ENCODE measurements around the gene SLC12A7.
"Not testable (repeated sequence)": the region's sequence is repeated elsewhere in the genome, so short reads cannot be mapped to it uniquely, and the experiment has no call there.

The SLC12A7 gene

DNA sequence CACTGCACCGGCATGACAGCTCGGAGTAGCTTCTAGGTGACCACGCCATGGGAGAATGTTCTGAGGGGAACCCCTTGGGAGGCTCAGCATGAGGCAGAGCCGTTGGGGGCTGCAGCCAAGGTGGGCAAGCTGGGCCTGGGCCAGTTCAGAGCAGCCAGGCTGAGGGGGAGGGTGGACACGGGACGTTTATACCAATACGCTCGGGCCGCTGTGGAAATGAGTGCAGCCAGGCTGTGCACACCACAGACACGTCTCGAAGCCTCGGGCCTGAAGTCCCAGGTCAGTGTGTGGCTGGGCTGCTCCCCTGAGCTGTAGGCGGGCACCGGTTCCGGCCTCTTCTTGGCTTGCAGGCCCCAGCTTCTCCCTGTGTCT is 28.9 kb upstream of the SLC12A7 start:
- no peak for DNase-seq (ENCODE audit: low read depth)

DNA sequence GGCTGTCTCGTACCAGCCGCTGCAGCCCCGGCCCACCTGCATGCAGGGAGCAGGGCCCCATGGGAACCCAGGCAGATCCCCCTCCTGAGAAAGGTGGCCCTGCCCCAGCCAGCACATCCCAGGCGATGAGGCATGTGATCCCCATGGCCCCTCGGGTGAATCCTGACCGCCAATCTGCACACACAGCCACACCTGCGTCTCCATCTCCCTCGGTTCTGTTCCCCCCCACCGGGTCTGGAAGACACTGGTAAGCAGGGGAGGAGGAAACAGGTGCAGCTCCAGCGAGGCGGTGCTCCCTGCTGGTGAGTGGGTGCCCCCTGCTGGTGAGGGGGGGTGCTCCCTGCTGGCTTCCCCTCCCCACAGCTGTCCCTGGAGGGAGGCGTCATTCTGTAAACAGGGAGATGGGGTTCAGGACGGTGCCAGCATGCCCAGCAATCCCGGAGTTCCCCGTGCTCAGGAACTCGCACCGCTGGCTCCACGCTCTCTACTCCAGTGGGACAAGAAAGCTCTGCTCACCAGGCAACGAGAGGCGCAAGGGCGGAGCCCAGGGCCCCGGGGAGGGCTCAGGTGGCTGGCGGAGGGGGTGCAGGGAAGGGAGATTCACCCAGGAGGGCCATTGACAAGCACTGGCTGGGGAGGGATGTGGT is 28.4 kb upstream of the SLC12A7 start:
- DNase-seq (ENCODE audit: low read depth), result peak; percentile 75

DNA sequence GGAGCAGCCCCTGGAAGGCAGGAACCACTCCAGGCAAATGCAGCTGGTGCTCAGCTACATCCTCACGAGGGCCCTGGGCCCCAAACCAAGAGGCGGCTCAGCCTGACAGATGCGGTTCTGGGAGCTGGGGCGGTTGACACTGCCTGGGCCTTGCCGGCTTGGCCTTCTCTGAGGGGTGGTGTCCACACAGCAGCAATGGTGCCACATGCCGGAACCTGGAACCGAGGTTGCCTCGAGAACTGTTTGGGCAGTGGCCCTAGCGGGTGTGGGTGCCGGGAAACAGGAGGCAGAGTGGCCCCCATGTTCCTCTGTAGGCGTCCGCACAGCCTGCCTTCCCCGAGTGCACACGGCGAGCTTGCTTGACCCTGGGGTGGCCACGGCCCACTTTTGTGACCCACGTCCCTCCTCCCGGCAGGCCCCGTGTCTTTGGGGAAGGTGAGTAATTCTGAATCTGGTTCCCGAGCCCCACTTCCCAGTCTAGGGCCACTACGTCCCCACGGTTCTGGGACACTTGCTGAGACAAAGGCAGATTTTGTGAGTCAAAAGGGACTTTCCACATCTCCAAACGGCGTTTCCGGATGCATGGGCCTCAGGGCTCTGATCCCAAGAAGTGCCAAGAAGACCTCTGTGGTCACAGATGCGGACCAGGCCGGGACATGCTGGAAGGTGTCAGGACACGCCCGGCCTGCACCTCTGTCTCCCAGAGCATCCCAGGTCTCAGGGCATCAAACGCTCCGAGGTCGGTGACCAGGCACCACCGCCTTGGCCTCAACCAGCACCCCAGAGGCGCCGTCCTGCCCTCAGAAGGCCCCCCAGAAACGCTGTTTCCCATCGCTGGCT is 27.7 kb upstream of the SLC12A7 start:
- DNase-seq (ENCODE audit: low read depth), result no peak

DNA sequence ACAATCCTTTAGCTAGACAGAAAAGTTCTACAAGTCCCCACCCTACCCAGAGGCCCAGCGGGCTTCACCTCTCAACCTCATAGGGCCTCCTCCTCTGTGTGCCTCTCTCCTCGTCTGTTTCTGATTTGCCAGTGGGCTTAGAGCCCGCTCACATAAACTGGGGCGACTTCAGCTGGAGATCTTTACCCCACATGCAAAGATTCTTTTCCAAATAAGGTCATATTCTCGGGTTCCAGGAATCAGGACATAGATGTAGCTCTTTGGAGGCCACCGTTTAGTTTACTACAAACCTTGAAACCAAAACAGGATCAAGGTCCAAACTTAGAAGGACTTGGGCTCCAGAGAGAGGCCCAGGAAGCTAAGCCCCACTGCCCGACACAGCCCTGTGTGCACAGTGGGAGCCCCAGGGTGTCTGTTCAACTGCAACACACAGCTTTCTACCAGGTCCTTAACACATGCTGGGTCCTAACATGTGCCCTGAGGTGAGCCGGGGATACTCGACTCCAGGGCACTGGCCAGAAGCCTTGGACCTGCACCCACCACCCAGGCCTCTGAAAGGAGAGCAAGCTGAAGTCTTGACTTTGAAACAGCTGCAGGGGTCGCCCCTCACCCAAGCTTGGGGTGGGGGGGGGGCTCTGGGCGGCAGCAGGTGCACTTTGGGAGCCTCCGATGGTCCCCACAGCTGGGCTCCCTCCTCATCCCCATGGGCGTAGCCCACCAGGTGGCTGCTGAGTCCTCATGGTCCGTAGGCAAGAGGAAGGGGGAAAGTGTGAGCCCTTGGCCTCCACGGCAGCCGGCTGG is 26.8 kb upstream of the SLC12A7 start:
- DNase-seq (ENCODE audit: low read depth), result no peak

DNA sequence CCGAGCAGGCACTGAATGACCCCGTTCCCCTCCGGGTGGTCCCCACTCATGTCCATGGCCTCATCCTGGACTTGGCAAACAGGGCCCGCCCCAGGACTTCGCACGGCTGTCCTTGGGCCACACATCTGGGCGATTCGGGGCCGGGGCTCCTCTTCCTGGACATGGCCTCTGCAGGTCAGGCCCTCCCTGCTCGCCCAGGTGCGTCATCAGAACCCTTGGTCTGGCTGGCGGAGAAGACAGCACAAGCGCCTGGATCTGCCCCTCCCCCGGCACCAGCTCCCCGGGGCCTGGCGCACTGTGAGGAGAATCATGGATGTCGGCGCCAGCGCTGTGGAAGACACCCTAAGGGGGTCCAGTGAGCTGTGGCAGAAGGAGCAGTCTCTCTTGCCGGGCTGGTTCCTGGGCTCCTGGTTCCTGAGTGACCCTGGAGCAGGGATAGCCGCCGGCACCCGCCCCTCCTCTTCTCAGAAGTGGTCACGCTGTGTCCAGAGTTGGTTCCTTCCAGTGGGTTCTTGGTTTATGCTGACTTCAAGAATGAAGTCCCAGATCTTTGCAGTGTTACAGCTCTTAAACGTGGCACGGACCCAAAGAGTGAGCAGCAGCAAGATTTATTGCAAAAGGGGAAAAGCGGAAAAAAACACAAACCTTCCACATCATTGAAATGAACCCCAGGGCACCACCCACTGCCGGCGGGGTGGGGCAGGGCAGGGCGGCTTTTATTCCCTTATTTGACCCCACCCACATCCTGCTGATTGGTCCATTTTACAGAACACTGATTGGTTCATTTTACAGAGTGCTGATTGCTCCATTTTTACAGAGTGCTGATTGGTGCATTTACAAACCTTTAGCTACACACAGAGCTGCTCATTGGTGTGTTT is 25.9 kb upstream of the SLC12A7 start:
- no peak for DNase-seq (ENCODE audit: low read depth)

DNA sequence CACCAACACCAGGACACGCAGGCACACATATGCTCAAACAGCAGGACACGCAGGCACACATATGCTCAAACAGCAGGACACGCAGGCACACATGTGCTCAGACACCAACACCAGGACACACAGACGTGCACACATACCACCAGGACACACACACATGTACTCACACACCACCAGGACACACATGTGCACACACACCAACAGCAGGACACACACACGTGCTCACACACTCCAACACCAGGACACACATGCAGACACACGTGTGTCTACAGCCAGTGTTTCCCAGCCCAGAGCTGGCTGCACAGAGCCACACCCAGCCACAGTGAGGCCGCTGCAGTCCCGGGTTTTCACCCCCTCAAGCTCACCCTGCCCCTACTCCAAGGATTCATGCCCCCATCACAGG is 25.0 kb upstream of the SLC12A7 start:
- no peak for DNase-seq (ENCODE audit: low read depth)

DNA sequence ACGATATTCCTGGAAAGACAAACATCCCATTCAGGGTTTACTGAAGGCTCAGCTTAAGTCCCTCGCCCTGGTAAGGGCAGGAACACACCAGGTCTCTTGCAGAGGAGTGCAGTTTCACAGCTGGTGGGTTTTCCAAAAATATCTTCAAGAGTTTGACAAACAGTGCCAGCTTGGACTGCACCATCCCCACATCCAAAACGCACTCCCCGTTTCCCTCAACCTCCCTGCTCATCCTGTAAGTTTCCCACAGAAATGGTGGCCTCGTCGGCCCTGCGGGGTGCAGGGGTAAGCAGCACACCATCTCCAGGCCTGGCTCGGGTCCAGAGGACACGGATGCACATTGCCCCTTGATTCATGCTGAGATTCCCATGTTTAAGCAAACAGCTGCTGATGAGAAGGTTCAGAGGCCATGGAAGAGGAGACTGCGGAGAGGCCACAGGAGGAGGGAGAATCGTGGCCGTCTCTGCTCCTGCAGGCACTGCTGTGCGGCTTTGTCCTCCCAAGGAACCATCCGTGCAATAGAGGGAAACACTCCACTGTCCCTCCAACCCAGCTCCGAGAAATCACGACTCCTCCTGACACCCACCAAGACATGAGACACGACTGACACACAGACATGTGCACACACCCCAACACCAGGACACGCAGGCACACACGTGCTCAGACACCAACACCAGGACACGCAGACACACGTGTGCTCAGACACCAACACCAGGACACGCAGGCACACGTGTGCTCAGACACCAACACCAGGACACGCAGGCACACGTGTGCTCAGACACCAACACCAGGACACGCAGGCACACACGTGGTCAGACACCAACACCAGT is 24.0 kb upstream of the SLC12A7 start:
- no peak for DNase-seq (ENCODE audit: low read depth)

DNA sequence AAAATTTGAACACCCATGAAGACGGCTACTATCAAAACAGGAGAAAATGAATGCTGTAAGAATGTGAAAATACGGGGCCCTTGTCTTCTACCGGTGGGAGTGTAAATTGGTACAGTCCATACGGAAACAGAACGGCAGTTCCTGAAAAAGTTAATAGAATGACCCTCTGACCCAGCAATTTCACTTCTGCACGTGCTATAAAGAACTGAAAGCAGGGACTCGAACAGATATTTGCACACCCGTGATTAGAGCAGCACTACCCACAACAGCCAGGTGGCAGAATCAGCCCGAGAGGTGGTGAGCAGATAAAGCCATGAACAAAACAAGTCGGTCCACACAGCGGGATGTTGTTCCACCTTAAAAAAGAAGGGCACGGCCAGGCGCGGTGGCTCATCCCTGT is 22.6 kb upstream of the SLC12A7 start:
- no peak for DNase-seq (ENCODE audit: low read depth)

DNA sequence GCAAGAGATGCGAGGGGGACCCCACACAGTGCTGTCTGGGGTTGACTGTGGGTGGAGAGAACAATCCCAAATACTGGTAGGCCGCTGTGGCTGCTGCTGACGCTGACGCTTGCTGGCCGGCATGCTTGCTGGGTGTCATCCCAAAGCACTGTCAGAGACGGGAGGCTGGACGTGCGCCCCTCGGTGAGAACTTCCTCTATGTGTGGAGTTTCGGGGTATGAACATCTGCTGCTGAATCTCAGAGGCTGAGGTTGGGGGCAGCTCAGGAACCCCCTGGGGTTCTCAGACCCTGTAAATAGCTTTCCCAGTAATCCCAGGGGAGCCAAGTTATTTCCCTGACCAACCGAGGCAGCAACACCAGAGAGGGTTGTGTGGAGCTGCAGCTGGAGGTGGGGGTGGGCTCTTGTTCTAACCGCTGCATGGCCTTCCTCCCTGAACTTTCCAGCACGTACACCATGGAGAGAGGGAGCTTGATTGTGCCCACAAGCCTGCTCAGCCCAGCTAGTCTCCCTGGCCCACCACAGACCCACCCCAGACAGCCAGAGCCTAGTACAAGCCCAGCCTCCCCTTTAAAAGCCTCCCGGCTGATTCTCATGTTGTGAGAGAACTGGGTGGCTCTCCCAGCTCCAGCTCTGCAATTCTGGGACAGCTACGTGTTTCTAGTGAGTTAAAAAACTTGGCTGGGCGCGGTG is 21.8 kb upstream of the SLC12A7 start:
- DNase-seq (ENCODE audit: low read depth), result no peak

DNA sequence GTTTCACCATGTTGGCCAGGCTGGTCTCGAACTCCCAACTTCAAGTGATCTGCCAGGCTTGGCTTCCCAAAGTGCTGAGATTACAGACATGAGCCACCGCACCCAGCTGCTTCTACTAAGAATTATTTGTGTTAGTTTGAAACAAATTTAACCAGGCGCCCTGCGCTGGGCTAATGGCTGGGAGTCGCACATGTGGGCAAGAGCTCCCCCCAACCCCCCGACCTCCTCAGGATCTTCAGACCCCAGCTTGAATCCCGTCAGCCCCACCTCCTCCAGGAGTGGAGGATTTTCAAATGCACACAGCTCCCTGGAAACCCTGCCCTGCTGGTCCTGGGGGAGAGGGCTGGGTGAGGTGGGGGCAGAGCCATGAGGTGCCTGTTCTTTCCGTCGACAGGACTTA is 21.2 kb upstream of the SLC12A7 start:
- no peak for DNase-seq (ENCODE audit: low read depth)

DNA sequence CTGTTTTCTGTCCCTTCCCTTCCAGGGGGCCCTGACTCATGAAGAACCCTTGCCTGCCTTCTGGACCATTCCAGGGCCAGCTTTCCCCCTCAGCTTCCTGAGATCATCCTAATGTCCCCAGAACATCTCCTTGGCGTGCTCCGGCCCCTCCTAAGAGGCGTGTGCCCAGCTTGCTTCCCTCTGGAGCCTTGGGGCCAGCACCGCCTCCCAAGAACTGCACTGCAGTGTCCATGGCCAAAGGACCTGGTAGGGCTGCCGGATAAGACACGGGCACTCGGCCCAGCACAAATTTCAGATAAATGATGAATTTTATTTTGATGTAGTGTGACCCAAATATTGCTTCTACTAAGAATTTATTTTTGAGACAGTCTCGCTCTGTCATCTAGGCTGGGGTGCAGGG is 20.7 kb upstream of the SLC12A7 start:
- DNase-seq (ENCODE audit: low read depth), result no peak

DNA sequence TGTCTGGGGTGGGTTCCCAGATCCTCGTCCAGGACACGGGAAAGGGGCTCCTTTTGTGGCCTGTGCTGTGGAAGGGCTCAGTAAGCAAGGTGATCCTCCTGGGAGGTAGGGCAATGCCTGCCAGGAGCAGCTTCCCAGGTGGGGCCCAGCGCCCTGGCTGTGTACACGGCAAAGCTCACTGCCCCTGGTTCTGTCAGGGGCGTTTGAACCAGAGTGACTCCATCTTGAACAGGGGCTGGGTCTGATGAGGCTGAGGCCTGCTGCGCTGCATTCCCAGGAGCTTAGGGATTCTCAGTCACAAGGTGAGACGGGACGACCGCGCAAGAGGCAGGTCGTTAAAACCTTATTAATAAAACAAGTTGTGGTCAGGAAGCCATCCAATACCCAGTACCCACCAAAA is 19.9 kb upstream of the SLC12A7 start:
- DNase-seq (ENCODE audit: low read depth), result no peak

DNA sequence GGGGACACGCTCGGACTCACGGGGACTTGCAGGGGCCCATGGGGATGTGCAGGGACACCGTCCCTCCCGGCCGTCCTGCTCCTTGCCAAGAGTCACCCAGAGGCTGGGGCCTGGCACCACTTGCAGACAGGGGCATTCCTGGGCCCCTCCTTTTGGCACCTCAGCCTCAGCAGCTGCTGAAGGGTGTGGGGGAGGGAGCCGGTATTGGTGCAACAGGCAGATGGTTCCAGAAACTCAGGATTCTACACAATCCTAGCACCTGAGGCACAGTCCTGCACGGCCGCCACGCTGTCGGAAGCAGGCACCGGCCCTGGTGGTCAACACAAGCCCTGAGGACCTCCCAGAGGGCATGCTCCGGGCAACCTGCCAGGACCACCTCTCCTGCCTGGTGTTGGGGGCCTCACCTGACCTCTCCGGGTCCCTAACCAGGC is 19.3 kb upstream of the SLC12A7 start:
- DNase-seq (ENCODE audit: low read depth), result no peak

DNA sequence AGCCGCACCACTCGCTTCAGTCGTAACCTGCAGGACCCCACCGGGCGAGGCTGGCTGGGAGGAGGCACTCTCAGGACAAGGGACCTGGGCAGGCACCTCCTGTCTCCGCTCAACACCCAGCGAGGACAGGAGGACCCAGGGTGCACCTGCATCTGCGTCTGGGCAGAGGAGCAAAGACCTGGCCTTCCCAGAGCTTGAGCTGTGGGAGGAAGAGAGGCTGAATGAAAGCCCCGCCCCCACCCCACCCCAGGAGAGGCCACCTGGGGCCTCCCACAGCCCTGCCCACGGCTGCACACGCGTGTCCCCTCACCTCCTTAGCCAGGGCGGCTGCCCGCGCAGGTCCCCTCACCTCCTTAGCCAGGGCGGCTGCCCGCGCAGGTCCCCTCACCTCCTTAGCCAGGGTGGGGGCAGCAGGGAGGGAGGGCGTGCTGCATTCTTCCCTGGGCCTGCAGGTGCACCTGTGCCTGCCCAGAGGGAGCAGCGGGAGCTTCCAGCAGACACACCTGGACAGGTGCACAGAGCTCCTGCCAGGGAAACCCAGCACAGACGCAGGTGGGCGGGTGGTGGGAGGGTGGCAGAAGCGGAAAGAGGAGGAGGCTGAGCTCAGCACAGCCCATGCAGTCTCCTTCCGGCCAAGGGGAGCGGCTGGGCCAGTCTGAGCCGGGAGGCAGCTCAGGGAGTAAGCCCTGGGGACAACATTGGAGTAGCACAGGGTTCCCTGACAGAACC is 18.5 kb upstream of the SLC12A7 start:
- DNase-seq (ENCODE audit: low read depth), result no peak

DNA sequence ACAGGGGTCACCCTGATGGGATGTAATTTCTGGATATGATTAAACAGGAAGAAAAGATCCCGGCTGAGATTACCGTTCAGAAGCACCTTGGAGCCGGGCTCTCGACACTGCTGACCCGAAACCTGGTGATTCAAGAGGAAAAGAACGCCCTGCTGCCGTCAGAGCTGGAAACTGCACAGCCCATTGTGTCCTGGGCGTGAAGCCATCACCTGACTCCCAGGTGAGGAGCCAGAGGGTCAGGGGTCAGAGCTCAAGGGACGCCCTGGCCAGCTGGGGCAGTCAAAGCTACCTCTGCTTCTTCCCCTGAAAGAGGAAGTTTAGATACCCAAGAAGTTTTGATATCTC is 17.8 kb upstream of the SLC12A7 start:
- DNase-seq (ENCODE audit: low read depth), result no peak

DNA sequence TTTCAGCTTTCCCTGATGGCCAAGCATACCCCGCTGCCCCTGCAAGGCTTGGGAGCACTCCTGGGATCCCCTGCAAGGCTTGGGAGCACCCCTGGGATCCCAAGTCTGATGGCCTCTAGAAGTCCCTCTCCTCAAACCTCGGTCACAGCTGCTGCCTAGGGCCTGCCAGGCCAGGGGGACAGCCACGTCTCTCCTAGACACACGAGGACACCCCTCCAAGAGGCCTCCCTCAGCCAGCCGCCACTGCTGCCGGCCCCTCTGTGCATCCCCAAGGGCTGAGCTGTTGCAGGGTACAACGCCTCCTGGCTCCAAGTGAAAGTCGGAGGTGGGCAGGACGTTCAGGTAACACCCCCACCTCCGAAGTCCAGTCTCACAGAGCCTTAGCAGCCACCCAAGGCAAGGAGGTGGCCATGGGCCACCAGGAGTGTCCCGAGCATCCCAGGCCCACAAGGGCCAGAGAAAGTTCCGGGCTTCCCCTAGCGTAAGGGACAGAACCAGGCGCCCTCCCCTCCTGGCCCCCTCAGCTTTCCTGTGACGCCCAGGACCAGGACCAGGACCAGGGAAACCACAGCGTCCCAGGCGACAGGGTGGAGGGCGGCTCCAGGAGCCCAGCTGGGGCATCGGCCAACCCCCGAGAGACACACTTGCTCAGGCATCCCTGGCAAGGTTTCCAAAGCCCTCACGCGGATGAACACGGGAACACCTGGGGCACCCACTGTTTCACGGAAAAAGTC is 17.3 kb upstream of the SLC12A7 start:
- no peak for DNase-seq (ENCODE audit: low read depth)

DNA sequence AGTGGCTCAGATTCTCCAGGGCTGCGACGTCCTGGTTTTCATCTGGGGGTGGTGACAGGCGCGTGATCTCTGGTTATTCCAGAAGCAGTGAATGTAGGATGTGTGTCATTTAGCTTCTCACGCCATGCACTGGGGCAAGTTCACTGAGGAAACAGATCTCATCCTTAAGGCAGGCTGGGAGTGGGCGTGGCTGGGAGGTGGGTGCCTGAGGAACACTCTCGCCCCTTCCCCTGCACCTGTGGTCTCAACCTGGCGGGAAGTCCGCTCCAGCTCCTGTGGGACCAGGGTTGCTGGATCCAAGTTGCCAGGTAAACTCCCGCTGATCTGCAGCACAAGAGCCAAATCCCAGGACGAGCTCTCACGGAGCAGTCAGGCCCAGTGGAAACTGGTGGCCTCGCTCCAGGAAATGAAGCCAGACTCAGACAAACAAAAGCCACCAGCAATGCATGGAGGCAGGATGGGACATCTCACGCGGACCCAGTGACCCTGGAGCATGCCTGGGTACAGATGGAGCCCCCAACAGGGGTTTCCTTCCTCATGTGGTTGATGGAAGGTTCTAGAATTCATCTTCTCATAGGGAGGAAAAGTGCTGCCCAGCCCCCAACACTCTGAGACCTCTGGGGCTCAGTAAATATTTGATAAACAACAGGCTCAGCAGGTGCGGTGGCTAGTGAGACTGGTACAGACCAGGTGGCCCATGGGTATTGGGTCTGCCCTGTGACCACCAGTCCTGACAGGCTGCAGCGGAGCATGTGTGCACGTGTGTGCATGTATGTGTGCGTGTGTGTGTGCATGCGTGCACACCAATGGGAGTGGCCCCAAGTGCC is 16.3 kb upstream of the SLC12A7 start:
- no peak for DNase-seq (ENCODE audit: low read depth)

DNA sequence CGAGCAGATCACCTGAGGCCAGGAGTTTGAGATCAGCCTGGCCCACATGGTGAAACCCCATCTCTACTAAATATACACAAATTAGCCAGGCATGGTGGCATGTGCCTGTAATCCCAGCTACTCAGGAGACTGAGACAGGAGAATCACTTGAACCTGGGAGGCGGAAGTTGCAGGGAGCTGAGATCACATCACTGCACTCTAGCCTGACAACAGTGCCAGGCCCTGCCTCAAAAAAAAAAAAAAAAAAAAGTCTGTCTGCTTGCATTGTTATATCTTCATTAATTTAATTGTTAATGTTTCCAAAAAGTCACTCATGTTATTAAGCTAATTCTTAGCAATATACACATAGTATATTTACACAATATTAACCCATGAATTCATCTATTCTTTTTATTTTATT is 13.8 kb upstream of the SLC12A7 start:
- DNase-seq (ENCODE audit: low read depth), result not testable (repeated sequence)
